GM12878 (cell line): ENCODE measurements around the gene DDX4. TPM values are rescaled to one million over a fixed set of nuclear protein-coding genes. Genes with fewer than 3 reads are reported as not detected.
A peak's percentile ranks its signal among the peaks of the same experiment; 100 is the strongest.

Experiments
- ATAC-seq: fragments of 200-7000 bp; cut with Tn5 transposase; 3 replicates; pipeline ENCODE4 v1.9.1; 2020; ENCODE audit warnings: mild to moderate bottlenecking, moderate library complexity
- BruUV-seq: library from RNA; stranded (reverse); fragments of 400-500 nt; replicated peaks from 2 replicates; lab custom pipeline; 2021; lab: Mats Ljungman, UMichigan
- CTCF ChIA-PET: fragments of 300-600 bp; sonication (Branson Sonifier 250); formaldehyde crosslinking; extraction: SDS; loops from one replicate; lab custom pipeline; 2021; ENCODE audit warnings: inconsistent platforms; lab: Yijun Ruan, JAX
- POLR2A ChIA-PET: fragments of 350-600 bp; formaldehyde crosslinking; extraction: SDS; loops from one replicate; lab custom pipeline; 2021; ENCODE audit warnings: inconsistent platforms; lab: Charles Lee
- RAD21 ChIA-PET: fragments of 300-600 bp; sonication (Branson Sonifier 250); formaldehyde crosslinking; loops from one replicate; lab custom pipeline; 2023; ENCODE audit warnings: antibody characterized with exemption; ENCODE audit not compliant: unreplicated experiment; lab: Charles Lee
- SMC1A ChIA-PET: fragments of 300-600 bp; sonication (Branson Sonifier 250); formaldehyde crosslinking; loops from one replicate; lab custom pipeline; 2023; ENCODE audit not compliant: unreplicated experiment, uncharacterized antibody; lab: Charles Lee
- DNase-seq: peaks from one replicate; pipeline ENCODE4 v3.0.0-alpha.2; 2011; ENCODE audit warnings: low read depth, low spot score
- FAIRE-seq: peaks from 3 replicates; lab custom pipeline; 2011; peaks lifted over from hg19 to GRCh38; lab: Jason Lieb, UNC
- H2AFZ ChIP-seq: 2 replicates; pipeline ENCODE4 v1.6.0; 2011; ENCODE audit warnings: low read depth, low read length, control low read depth; ENCODE audit not compliant: control insufficient read depth
- H3K27ac ChIP-seq: 2 replicates; pipeline ENCODE4 v1.5.1; 2011; ENCODE audit warnings: control low read depth; ENCODE audit not compliant: control insufficient read depth, insufficient read depth
- H3K27me3 ChIP-seq, 2 experiments: replicated peaks in 1 of 2; 2 replicates each; pipeline versions ENCODE4 v1.6.0 to v1.6.1; 2011; ENCODE audit warnings: low read length in 1 of 2; ENCODE audit not compliant: control insufficient read depth in 2 of 2, insufficient read depth in 2 of 2
- H3K36me3 ChIP-seq, 2 experiments: 2 replicates each; pipeline ENCODE4 v1.5.1; 2011; ENCODE audit warnings: low read length in 1 of 2; ENCODE audit not compliant: control insufficient read depth in 2 of 2, insufficient read depth in 2 of 2
- H3K4me1 ChIP-seq: 2 replicates; pipeline ENCODE4 v1.6.1; 2011; ENCODE audit warnings: mild to moderate bottlenecking, low read length, moderate library complexity, mixed read lengths; ENCODE audit not compliant: control insufficient read depth, insufficient read depth
- H3K4me2 ChIP-seq: 2 replicates; pipeline ENCODE4 v1.6.0; 2011; ENCODE audit warnings: control low read depth; ENCODE audit not compliant: control insufficient read depth, insufficient read depth
- H3K4me3 ChIP-seq: fragments of 200-600 bp; sonication (generic); 2 replicates; pipeline ENCODE4 v1.5.1; 2016
- H3K79me2 ChIP-seq: 2 replicates; pipeline ENCODE4 v1.6.0; 2011; ENCODE audit warnings: low read length; ENCODE audit not compliant: control insufficient read depth, insufficient read depth
- H3K9ac ChIP-seq: 2 replicates; pipeline ENCODE4 v1.8.0; 2011; ENCODE audit warnings: low read length, control low read depth, mixed read lengths; ENCODE audit not compliant: control insufficient read depth, insufficient read depth
- H3K9me3 ChIP-seq: replicated peaks from 3 replicates; pipeline ENCODE4 v1.5.1; 2011; ENCODE audit warnings: mild to moderate bottlenecking, low read length; ENCODE audit not compliant: control insufficient read depth, insufficient read depth
- H4K20me1 ChIP-seq: 2 replicates; pipeline ENCODE4 v1.6.0; 2011; ENCODE audit not compliant: control insufficient read depth, insufficient read depth
- CBX3 ChIP-seq: fragments of 200-600 bp; sonication (generic); IDR thresholded peaks from 2 replicates; pipeline ENCODE4 v1.6.1; 2016; ENCODE audit warnings: low read depth, borderline replicate concordance
- CBX5 ChIP-seq: sonication (generic); IDR thresholded peaks from 2 replicates; pipeline ENCODE4 v1.6.1; 2016; ENCODE audit warnings: low read depth, moderate library complexity, mild to moderate bottlenecking, inconsistent platforms
- ESRRA ChIP-seq: IDR thresholded peaks from 2 replicates; pipeline ENCODE4 v1.6.1; 2012; ENCODE audit warnings: mild to moderate bottlenecking, low read length, improper control_type of control experiment
- HDAC2 ChIP-seq: fragments of 200-600 bp; sonication (generic); IDR thresholded peaks from 2 replicates; pipeline ENCODE4 v1.6.1; 2017
- JUND ChIP-seq: IDR thresholded peaks from 2 replicates; pipeline ENCODE4 v1.6.1; 2012; ENCODE audit warnings: low read depth, mild to moderate bottlenecking, low read length, improper control_type of control experiment, moderate library complexity
- MEF2B ChIP-seq: fragments of 450-650 bp; IDR thresholded peaks from 2 replicates; pipeline ENCODE4 v1.6.1; 2018; ENCODE audit warnings: mild to moderate bottlenecking, moderate library complexity; ENCODE audit not compliant: partially characterized antibody, poor library complexity, severe bottlenecking
- MTA3 ChIP-seq: IDR thresholded peaks from 2 replicates; pipeline ENCODE4 v1.6.1; 2012; ENCODE audit warnings: low read length, inconsistent platforms, borderline replicate concordance
- MYC ChIP-seq: IDR thresholded peaks from 2 replicates; pipeline ENCODE4 v1.6.1; 2011; ENCODE audit warnings: mild to moderate bottlenecking, low read length, moderate library complexity, inconsistent platforms; ENCODE audit not compliant: insufficient read depth, insufficient replicate concordance, insufficient read length, severe bottlenecking
- NFIC ChIP-seq: IDR thresholded peaks from 2 replicates; pipeline ENCODE4 v1.6.1; 2012; ENCODE audit warnings: low read depth, mild to moderate bottlenecking, inconsistent platforms, low read length, moderate library complexity
- NR2F1 ChIP-seq: fragments of 450-650 bp; conservative IDR thresholded peaks from 2 replicates; pipeline ENCODE4 v1.6.1; 2017; ENCODE audit warnings: mild to moderate bottlenecking
- PAX8 ChIP-seq: fragments of 450-650 bp; IDR thresholded peaks from 2 replicates; pipeline ENCODE4 v1.6.1; 2017; ENCODE audit warnings: mild to moderate bottlenecking, moderate library complexity
- RAD51 ChIP-seq: fragments of 450-650 bp; IDR thresholded peaks from 2 replicates; pipeline ENCODE4 v1.6.1; 2016; ENCODE audit warnings: moderate library complexity, mild to moderate bottlenecking, inconsistent platforms
- RELA ChIP-seq: fragments of 450-650 bp; IDR thresholded peaks from 2 replicates; pipeline ENCODE4 v1.8.0; 2014; ENCODE audit warnings: borderline replicate concordance; ENCODE audit not compliant: partially characterized antibody
- TBL1XR1 ChIP-seq: IDR thresholded peaks from 2 replicates; pipeline ENCODE4 v1.6.1; 2012; ENCODE audit warnings: low read depth, low read length, improper control_type of control experiment
- YBX1 ChIP-seq: fragments of 450-650 bp; IDR thresholded peaks from 2 replicates; pipeline ENCODE4 v1.6.1; 2016; ENCODE audit warnings: antibody characterized with exemption
- ZNF24 ChIP-seq: fragments of 450-650 bp; IDR thresholded peaks from 2 replicates; pipeline ENCODE4 v1.6.1; 2017; ENCODE audit warnings: antibody characterized with exemption, mild to moderate bottlenecking
- WGBS: methylation state at CpG from one replicate; pipeline ENCODE4 v1.1.6; 2016; ENCODE audit warnings: low lambda C conversion rate; ENCODE audit not compliant: insufficient replicate concordance, insufficient coverage; ENCODE audit errors: missing lambda C conversion rate; 5-methylcytosine and 5-hydroxymethylcytosine counted together
- in situ Hi-C: fragments of 300-500 bp; cut with MboI; formaldehyde crosslinking; loops from 9 replicates; pipeline ENCODE4 v1.14.3; 2018; ENCODE audit warnings: mixed read lengths
- intact Hi-C: fragments of 100-400 bp; cut with micrococcal nuclease; formaldehyde crosslinking; loops from one replicate; pipeline ENCODE4 v1.14.2; 2022; ENCODE audit not compliant: unreplicated experiment
- polyA plus RNA-seq, 11 experiments: library from polyadenylated mRNA; depleted of rRNA in 4 of 11; unstranded in 6 of 11; stranded (reverse) in 5 of 11; fragments of >200 nt; fragmentation: Nextera tagmentation in 4 of 11; fragmentation: Illumina TruSeq in 1 of 11; extraction: Ambion mirVana in 4 of 11; extraction: Trizol in 1 of 11; gene quantifications; 1 replicate in 1 of 11; 2 replicates in 10 of 11; pipeline versions ENCODE4 v1.2.1 to v1.2.3, GENCODE V29; 2011 to 2016; ENCODE audit warnings: inconsistent platforms in 2 of 11, missing spikeins in 2 of 11, low read depth in 1 of 11
- total RNA-seq, 4 experiments: library from RNA; depleted of rRNA in 3 of 4; stranded (reverse); fragments of >200 nt in 3 of 4; fragmentation: Illumina TruSeq in 1 of 4; extraction: Trizol in 1 of 4; gene quantifications; 2 replicates each; pipeline versions ENCODE4 v1.2.1 to v1.2.3, GENCODE V29; 2013 to 2021
- TF ChIP-seq, protein P1 (sequence below): IDR thresholded peaks from 2 replicates; pipeline ENCODE4 v1.6.1; 2012; ENCODE audit warnings: low read depth, low read length, improper control_type of control experiment
- TF ChIP-seq, protein P2 (sequence below): IDR thresholded peaks from 2 replicates; pipeline ENCODE4 v1.6.1; 2011; ENCODE audit warnings: low read depth, low read length, improper control_type of control experiment, borderline replicate concordance
- TF ChIP-seq, protein P3 (sequence below): IDR thresholded peaks from 2 replicates; pipeline ENCODE4 v1.6.1; 2011; ENCODE audit warnings: borderline replicate concordance, low read depth, mild to moderate bottlenecking, moderate library complexity, low read length; ENCODE audit not compliant: insufficient read depth, poor library complexity, severe bottlenecking

The DDX4 gene
- total and polyA plus RNA-seq, 10 of the 15 experiments (the other 5 are each of a cell fraction or from before 2014, with no cell fraction given): 0.05 to 0.36 (median 0.09) TPM; not detected in 4

DNA sequence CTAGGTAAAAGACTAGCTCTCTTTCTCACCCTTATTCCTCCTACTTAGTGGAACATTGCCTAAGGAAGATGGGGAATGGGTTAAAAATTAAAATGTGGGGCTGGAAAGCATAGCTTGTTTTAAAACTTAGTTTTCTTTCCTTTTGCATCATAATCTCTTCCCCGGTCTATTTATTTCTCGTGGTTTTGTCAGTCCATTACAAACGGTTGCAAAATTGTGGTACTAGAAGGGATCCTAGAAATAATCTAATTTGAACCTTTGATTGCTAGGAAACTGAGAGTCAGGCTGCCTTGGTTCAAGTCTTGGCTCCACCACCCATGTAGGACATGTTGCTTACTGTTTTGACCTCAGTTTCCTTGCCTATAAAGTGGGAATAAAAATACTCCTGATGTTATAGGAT is 114.6 kb downstream of the DDX4 start (continued):
- no peak for TF ChIP-seq NR2F1
- TF ChIP-seq, protein P1, sequence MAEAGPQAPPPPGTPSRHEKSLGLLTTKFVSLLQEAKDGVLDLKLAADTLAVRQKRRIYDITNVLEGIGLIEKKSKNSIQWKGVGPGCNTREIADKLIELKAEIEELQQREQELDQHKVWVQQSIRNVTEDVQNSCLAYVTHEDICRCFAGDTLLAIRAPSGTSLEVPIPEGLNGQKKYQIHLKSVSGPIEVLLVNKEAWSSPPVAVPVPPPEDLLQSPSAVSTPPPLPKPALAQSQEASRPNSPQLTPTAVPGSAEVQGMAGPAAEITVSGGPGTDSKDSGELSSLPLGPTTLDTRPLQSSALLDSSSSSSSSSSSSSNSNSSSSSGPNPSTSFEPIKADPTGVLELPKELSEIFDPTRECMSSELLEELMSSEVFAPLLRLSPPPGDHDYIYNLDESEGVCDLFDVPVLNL: no peak
- TF ChIP-seq RELA: no peak
- TF ChIP-seq PAX8: no peak
- TF ChIP-seq, protein P2, sequence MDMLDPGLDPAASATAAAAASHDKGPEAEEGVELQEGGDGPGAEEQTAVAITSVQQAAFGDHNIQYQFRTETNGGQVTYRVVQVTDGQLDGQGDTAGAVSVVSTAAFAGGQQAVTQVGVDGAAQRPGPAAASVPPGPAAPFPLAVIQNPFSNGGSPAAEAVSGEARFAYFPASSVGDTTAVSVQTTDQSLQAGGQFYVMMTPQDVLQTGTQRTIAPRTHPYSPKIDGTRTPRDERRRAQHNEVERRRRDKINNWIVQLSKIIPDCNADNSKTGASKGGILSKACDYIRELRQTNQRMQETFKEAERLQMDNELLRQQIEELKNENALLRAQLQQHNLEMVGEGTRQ: no peak
- no peak for TF ChIP-seq MYC

DNA sequence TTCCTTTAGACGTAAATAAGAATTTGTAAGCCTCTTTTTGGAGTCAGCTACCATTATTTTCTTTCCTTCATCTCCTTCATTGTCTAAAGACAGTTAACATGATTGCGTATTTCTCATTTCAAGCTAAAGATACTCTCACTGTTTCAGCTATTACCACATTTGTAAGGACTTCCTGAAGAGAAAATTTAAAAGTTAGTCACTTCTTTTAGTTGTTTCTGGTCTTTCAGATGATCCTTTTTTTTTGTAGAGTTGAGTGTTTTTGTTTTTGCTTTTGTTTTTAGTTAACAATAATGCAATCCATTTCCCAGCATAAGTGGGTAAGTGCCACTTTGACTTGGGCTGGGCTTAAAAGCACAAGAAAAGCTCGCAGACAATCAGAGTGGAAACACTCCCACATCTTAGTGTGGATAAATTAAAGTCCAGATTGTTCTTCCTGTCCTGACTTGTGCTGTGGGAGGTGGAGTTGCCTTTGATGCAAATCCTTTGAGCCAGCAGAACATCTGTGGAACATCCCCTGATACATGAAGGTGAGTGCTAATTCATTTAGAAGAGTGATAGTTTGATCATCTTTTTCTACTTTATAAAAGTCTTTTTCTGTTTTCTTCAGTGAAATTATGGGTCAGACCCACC is 115.3 kb downstream of the DDX4 start:
- no TSS peak for BruUV-seq
- Histone ChIP-seq H3K4me1 (no peaks in the 10 kb centered on the region), H3K79me2 (no peaks in the 10 kb centered on the region), H2AFZ (no peak overlapping the region), H3K9me3 (no peaks in the 10 kb centered on the region), H3K4me2 (no peak overlapping the region), H4K20me1 (no peaks in the 10 kb centered on the region), H3K4me3 (no peak overlapping the region), H3K27me3 (no peaks in the 10 kb centered on the region), H3K27ac (no peak overlapping the region), H3K36me3 (no peaks in the 10 kb centered on the region), H3K9ac (no peak overlapping the region)
- ChIA-PET POLR2A (no interaction called here), RAD21 (no interaction called here), CTCF (interaction anchor here (0.6 to 1.3 kb wide), 2 partner anchors 25 to 154 kb away, joined by 3 read pairs; no protein-coding TSS in a partner anchor), SMC1A (interaction anchor here (0.7 to 1.5 kb wide), 8 partner anchors 8 to 363 kb away, joined by 3 to 5 read pairs (median 3); no protein-coding TSS in a partner anchor)
- FAIRE-seq (peak; percentile 68), ATAC-seq (no peak), DNase-seq (no peak)
- in situ Hi-C loops (no loop called here), intact Hi-C loops (no loop called here)
- no peak for TF ChIP-seq CBX3
- TF ChIP-seq ESRRA: no peak
- no peak for TF ChIP-seq CBX5
- TF ChIP-seq RAD51: no peak
- no peak for TF ChIP-seq YBX1
- no peak for TF ChIP-seq JUND
- TF ChIP-seq, protein P3, sequence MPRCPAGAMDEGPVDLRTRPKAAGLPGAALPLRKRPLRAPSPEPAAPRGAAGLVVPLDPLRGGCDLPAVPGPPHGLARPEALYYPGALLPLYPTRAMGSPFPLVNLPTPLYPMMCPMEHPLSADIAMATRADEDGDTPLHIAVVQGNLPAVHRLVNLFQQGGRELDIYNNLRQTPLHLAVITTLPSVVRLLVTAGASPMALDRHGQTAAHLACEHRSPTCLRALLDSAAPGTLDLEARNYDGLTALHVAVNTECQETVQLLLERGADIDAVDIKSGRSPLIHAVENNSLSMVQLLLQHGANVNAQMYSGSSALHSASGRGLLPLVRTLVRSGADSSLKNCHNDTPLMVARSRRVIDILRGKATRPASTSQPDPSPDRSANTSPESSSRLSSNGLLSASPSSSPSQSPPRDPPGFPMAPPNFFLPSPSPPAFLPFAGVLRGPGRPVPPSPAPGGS: no peak
- TF ChIP-seq HDAC2: no peak
- no peak for TF ChIP-seq NFIC
- no peak for TF ChIP-seq TBL1XR1
- no peak for TF ChIP-seq MEF2B
- TF ChIP-seq ZNF24: no peak
- no peak for TF ChIP-seq MTA3
- 36% methylated on average over 3 of the region's 3 CpGs for WGBS
